Measurements from ENCODE around the gene GNAI2. TPM values are rescaled to one million over a fixed set of nuclear protein-coding genes. Genes with fewer than 3 reads are reported as not detected.
"Not testable (repeated sequence)": the region's sequence is repeated elsewhere in the genome, so short reads cannot be mapped to it uniquely, and the experiment has no call there.

The GNAI2 gene
- polyA plus RNA-seq, 3 donors, result 914 to 1,492 (median 1,165) TPM

DNA sequence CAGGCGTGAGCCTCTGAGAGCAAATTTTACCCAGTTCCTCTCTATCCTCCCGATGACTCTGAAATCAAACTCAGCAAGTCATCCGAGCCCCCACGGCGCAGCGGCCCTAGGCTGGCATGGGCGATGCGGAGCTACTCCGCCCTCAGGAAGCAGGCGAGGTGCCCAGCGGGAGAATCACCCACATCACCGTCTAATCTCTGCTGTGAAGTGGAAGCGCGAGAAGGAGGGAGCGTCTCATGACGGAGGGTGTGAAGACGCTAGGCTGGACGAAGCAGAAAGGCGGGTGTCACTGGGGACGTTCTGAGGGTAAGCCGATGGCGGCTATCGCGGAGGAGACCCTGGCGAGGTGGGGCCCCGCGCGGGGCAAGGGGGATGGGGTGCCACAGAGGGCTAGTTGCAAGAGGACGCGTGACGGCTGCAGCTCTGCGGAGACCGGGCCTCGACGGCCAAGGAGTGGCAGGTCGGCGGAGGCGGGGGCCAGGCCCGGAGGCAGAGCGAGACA, 9.1 kb upstream of the GNAI2 start:
- H3K27me3 ChIP-seq (ENCODE audit: control insufficient read depth in 2 of 2, insufficient read depth in 2 of 2, low read length in 2 of 2), result peaks cover 0 to 8% of the 10 kb centered on the region in 2 donors
- Mint-ChIP-seq H3K4me3 (peak overlapping the region; percentile 84 to 97), H3K27me3 (ENCODE audit: low read depth in 3 of 3) (peaks cover 19 to 27% (median 23%) of the 10 kb centered on the region in 3 donors), H3K4me1 (peaks cover 56% of the 10 kb centered on the region), H3K36me3 (no peaks in the 10 kb centered on the region), H3K27ac (peak overlapping the region; percentile 41 to 92 (median 81)), H3K9me3 (peaks cover 0 to 2% (median 0%) of the 10 kb centered on the region in 7 donors)
- peak overlapping the region; percentile 31 to 95 (median 42) for H3K4me3 ChIP-seq (replicated peaks in 1 of 3; ENCODE audit: low read depth in 2 of 3, low read length in 3 of 3)
- peak; percentile 53 to 65 (median 55) for DNase-seq
- H3K9me3 ChIP-seq (replicated peaks in 1 of 2; ENCODE audit: control insufficient read depth in 1 of 2, insufficient read depth in 1 of 2, low read length in 2 of 2), result no peaks in the 10 kb centered on the region
- H2AFZ ChIP-seq (ENCODE audit: insufficient read depth, low read depth, low read length, poor library complexity, severe bottlenecking), result peak overlapping the region; percentile 96
- peak overlapping the region; percentile 97 for H3K4me2 ChIP-seq (replicated peaks; ENCODE audit: extremely low read depth, low read length, poor library complexity, severe bottlenecking)
- H3K9ac ChIP-seq (ENCODE audit: insufficient read depth, low read length, poor library complexity, severe bottlenecking), result peak overlapping the region; percentile 55
- H3K36me3 ChIP-seq (replicated peaks in 1 of 2; ENCODE audit: control insufficient read depth in 1 of 2, insufficient read depth in 2 of 2, low read length in 2 of 2), result no peaks in the 10 kb centered on the region
- peak overlapping the region in 1 of 2 donors; percentile 21 for H3K27ac ChIP-seq (ENCODE audit: low read depth in 1 of 2, low read length in 2 of 2)
- peaks cover 57 to 60% of the 10 kb centered on the region in 2 donors for H3K4me1 ChIP-seq (ENCODE audit: control insufficient read depth in 1 of 2, insufficient read depth in 2 of 2, low read length in 2 of 2)
- H3K79me2 ChIP-seq (ENCODE audit: insufficient read depth, low read length), result peaks cover 45% of the 10 kb centered on the region
- no peaks in the 10 kb centered on the region for H4K20me1 ChIP-seq (ENCODE audit: insufficient read depth, low read length)
- intact Hi-C loops (cut with micrococcal nuclease), result loop anchor here (1.0 to 10.0 kb wide), 7 partner anchors 19 to 1182 kb away; no protein-coding TSS in a partner anchor
- under 1% methylated on average over 31 of the region's 40 CpGs for WGBS (ENCODE audit: insufficient coverage)
- TF ChIP-seq, protein P1, sequence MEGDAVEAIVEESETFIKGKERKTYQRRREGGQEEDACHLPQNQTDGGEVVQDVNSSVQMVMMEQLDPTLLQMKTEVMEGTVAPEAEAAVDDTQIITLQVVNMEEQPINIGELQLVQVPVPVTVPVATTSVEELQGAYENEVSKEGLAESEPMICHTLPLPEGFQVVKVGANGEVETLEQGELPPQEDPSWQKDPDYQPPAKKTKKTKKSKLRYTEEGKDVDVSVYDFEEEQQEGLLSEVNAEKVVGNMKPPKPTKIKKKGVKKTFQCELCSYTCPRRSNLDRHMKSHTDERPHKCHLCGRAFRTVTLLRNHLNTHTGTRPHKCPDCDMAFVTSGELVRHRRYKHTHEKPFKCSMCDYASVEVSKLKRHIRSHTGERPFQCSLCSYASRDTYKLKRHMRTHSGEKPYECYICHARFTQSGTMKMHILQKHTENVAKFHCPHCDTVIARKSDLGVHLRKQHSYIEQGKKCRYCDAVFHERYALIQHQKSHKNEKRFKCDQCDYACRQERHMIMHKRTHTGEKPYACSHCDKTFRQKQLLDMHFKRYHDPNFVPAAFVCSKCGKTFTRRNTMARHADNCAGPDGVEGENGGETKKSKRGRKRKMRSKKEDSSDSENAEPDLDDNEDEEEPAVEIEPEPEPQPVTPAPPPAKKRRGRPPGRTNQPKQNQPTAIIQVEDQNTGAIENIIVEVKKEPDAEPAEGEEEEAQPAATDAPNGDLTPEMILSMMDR (IDR thresholded peaks at IDR 0.05), result no peak

GRCh38 chr3:50227390-50228183, 8.4 kb upstream of the GNAI2 start:
- peaks cover 63 to 67% of the 10 kb centered on the region in 2 donors for H3K4me1 ChIP-seq (ENCODE audit: control insufficient read depth in 1 of 2, insufficient read depth in 2 of 2, low read length in 2 of 2)
- H3K27me3 ChIP-seq (ENCODE audit: control insufficient read depth in 2 of 2, insufficient read depth in 2 of 2, low read length in 2 of 2), result peaks cover 0 to 8% of the 10 kb centered on the region in 2 donors
- peak overlapping the region; percentile 22 to 79 for H3K27ac ChIP-seq (ENCODE audit: low read depth in 1 of 2, low read length in 2 of 2)
- Mint-ChIP-seq H3K9me3 (peaks cover 0 to 2% (median 0%) of the 10 kb centered on the region in 7 donors), H3K4me3 (peak overlapping the region; percentile 88 to 97), H3K4me1 (peaks cover 60% of the 10 kb centered on the region), H3K27ac (peak overlapping the region; percentile 85 to 90 (median 88)), H3K36me3 (no peaks in the 10 kb centered on the region), H3K27me3 (ENCODE audit: low read depth in 3 of 3) (peaks cover 19 to 27% (median 23%) of the 10 kb centered on the region in 3 donors)
- peak overlapping the region; percentile 55 for H3K9ac ChIP-seq (ENCODE audit: insufficient read depth, low read length, poor library complexity, severe bottlenecking)
- peak overlapping the region; percentile 73 to 95 (median 89) for H3K4me3 ChIP-seq (replicated peaks in 1 of 3; ENCODE audit: low read depth in 2 of 3, low read length in 3 of 3)
- intact Hi-C loops (cut with micrococcal nuclease), result loop anchor here (1.0 to 10.0 kb wide), 5 partner anchors 19 to 1183 kb away; no protein-coding TSS in a partner anchor
- H2AFZ ChIP-seq (ENCODE audit: insufficient read depth, low read depth, low read length, poor library complexity, severe bottlenecking), result peak overlapping the region; percentile 96
- H3K9me3 ChIP-seq (replicated peaks in 1 of 2; ENCODE audit: control insufficient read depth in 1 of 2, insufficient read depth in 1 of 2, low read length in 2 of 2), result no peaks in the 10 kb centered on the region
- H3K4me2 ChIP-seq (replicated peaks; ENCODE audit: extremely low read depth, low read length, poor library complexity, severe bottlenecking), result peak overlapping the region; percentile 97
- TF ChIP-seq, protein P1 (IDR thresholded peaks at IDR 0.05), result peak; percentile 98
- DNase-seq, result peak; percentile 83 to 84 (median 84)
- no peaks in the 10 kb centered on the region for H4K20me1 ChIP-seq (ENCODE audit: insufficient read depth, low read length)
- WGBS (ENCODE audit: insufficient coverage), result 1% methylated on average over 46 of the region's 51 CpGs
- no peaks in the 10 kb centered on the region for H3K36me3 ChIP-seq (replicated peaks in 1 of 2; ENCODE audit: control insufficient read depth in 1 of 2, insufficient read depth in 2 of 2, low read length in 2 of 2)
- peaks cover 51% of the 10 kb centered on the region for H3K79me2 ChIP-seq (ENCODE audit: insufficient read depth, low read length)

- H3K36me3 ChIP-seq (replicated peaks in 1 of 2; ENCODE audit: control insufficient read depth in 1 of 2, insufficient read depth in 2 of 2, low read length in 2 of 2); H3K27me3 ChIP-seq (ENCODE audit: control insufficient read depth in 2 of 2, insufficient read depth in 2 of 2, low read length in 2 of 2); H3K9ac ChIP-seq (ENCODE audit: insufficient read depth, low read length, poor library complexity, severe bottlenecking); H3K9me3 ChIP-seq (replicated peaks in 1 of 2; ENCODE audit: control insufficient read depth in 1 of 2, insufficient read depth in 1 of 2, low read length in 2 of 2); H4K20me1 ChIP-seq (ENCODE audit: insufficient read depth, low read length); DNase-seq; H3K9me3 Mint-ChIP-seq; H3K36me3 Mint-ChIP-seq: not testable (repeated sequence)
- H3K27me3 Mint-ChIP-seq (ENCODE audit: low read depth in 3 of 3), result peaks cover 19 to 27% (median 23%) of the 10 kb centered on the region in 3 donors
- H3K4me1 Mint-ChIP-seq, result peaks cover 67% of the 10 kb centered on the region
- peak overlapping the region; percentile 96 for H2AFZ ChIP-seq (ENCODE audit: insufficient read depth, low read depth, low read length, poor library complexity, severe bottlenecking)
- H3K4me2 ChIP-seq (replicated peaks; ENCODE audit: extremely low read depth, low read length, poor library complexity, severe bottlenecking), result peak overlapping the region; percentile 97
- intact Hi-C loops (cut with micrococcal nuclease), result loop anchor here in 1 of 2 donors (10.0 kb wide), 1 partner anchor 1183 kb away; no protein-coding TSS in a partner anchor
- peak overlapping the region; percentile 88 to 93 for H3K4me3 Mint-ChIP-seq
- 58% methylated on average over 12 of the region's 15 CpGs for WGBS (ENCODE audit: insufficient coverage)
- peaks cover 70 to 74% of the 10 kb centered on the region in 2 donors for H3K4me1 ChIP-seq (ENCODE audit: control insufficient read depth in 1 of 2, insufficient read depth in 2 of 2, low read length in 2 of 2)
- H3K4me3 ChIP-seq (replicated peaks in 1 of 3; ENCODE audit: low read depth in 2 of 3, low read length in 3 of 3), result peak overlapping the region; percentile 73 to 95 (median 89)
- peak overlapping the region; percentile 22 to 88 for H3K27ac ChIP-seq (ENCODE audit: low read depth in 1 of 2, low read length in 2 of 2)
- peak overlapping the region; percentile 83 to 90 (median 88) for H3K27ac Mint-ChIP-seq
- peaks cover 58% of the 10 kb centered on the region for H3K79me2 ChIP-seq (ENCODE audit: insufficient read depth, low read length)
These were observed 7.7 kb upstream of the GNAI2 start for GRCh38 chr3:50228184-50228763.
